ENCODE data around the gene GRIK5.
"Not testable (repeated sequence)": the region's sequence is repeated elsewhere in the genome, so short reads cannot be mapped to it uniquely, and the experiment has no call there.

Gene GRIK5

DNA sequence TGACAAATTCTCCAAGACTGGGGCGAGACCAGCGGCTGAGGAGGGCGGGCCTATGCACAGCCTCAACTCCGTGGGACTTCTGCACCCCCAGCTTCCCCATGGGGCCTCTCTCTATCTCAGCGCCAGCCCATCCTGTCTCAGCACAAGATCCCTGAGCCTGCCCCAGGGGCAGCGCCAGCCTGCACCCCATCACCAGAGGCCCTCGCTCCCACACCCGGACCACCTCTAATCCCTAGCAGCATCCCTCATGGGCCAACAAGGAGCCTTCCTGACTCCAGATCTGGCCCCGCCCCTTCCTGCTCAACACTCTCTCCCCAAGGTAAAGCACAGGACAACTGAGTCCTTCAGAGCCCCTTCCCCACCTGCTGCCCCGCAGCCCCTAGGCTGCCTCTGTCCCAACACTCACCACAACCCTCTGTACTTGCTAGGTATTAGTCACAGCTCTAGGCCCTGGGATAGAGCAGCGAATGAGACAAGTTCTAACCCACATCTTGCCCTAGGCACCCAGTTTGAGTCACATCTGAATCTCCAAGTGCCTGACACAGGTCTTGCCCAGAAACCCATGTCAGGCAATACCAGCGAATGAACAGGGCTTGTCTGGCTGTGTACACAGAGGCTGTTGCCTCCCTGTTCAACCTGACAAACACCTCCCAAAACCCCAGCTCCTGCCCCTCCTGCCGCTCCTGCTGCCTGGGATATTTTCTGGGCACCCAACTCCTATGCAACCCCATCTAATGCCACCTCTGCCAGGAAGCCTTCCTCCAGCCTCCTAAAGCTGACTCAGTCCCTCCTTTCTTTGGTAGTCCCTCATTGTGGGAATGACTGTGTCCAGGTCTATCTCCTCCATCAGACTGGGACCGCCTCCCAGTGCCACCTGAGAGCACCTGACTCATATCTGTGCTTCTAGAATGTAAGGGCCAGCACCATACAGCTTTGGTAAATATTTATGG, 18.6 kb downstream of the GRIK5 start:
- peak in 1 of 2 donors; percentile 37 for DNase-seq (ENCODE audit: low read depth in 2 of 2)

DNA sequence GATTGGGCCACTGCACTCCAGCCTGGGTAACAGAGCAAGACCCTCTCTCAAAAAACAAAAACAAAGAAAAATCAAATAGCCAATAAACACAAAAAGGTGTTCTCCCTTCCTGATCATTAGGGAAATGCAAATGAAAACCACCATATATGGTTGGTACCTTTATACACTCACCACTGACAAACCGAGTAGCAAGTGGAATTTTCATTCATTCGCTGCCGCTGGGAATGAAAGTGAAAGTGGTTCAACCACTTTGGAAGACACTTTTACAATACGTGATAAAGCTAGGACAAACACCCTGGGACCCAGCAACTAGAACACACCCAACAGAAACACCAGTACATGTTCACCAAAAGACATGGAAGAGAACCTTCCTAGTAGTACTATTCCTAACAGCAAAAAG, 21.0 kb downstream of the GRIK5 start:
- DNase-seq (ENCODE audit: low read depth in 2 of 2): no peak

- DNase-seq (ENCODE audit: low read depth in 2 of 2): no peak
Measured at GRCh38 chr19:42045575-42045974, 24.4 kb downstream of the GRIK5 start.

DNA sequence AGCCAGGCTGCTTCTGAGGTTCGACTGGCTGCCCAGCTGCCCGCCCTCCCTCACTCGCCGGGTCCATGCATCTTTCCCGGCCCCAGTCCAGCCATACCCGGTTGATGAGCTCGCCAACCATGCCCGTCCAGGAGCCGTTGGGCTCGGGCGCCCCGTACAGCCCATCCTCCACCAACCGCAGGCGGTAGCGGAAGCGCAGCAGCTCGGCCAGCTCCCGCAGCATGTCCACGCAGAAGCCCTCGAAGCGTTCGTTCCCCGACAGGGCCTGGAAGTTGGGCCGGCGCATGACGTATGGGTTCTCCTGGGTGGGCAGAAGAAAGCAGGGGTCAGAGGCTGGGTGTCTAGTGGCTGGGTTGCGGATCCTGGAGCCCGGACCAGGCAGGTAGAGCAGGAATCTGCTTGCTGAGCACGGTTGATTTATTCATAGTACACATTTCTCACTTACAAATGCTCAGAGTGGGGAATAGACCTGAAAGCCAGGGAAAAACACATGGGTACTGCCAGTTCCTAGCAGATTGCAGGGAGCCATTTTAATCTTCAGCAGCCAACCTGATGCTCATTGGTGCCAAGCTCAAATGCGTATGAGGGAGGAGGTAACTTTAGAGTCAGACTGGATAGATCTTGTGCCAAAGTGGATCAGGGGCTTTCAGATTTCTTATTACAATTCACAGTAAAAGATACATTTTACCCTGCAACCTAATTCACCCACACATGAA, 27.4 kb downstream of the GRIK5 start:
- DNase-seq (ENCODE audit: low read depth in 2 of 2): no peak

- not testable (repeated sequence) for DNase-seq (ENCODE audit: low read depth in 2 of 2)
Measured at GRCh38 chr19:42040491-42040890, 29.5 kb downstream of the GRIK5 start.

- no peak for DNase-seq (ENCODE audit: low read depth in 2 of 2)
Measured at GRCh38 chr19:42040031-42040430, 30.0 kb downstream of the GRIK5 start.

GRCh38 chr19:42038666-42039065, 31.3 kb downstream of the GRIK5 start:
- no peak for DNase-seq (ENCODE audit: low read depth in 2 of 2)

DNA sequence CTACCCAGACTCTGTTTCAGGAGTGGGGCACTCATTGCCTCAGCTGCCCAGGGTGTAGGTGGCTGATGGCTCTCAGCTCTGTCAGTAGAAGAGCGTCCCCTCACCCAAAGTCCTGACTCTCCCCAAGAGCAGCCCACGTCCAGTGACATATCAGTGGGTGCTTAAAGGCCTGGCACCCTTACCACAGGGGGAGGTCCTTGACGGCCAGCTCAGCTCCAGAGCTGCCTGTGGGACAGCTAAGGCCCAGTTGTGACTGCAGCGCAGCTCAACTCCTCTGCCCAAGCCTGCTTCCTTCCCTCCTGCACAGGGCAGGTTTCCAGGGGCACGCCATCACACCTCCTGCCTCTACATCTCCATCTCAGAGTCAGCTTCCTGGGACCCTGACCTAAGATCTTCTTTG, 32.4 kb downstream of the GRIK5 start:
- DNase-seq (ENCODE audit: low read depth in 2 of 2): no peak

- peak; percentile 28 to 40 for DNase-seq (ENCODE audit: low read depth in 2 of 2)
Measured at GRCh38 chr19:42034640-42035391, 35.2 kb downstream of the GRIK5 start.

GRCh38 chr19:42033413-42033812, 36.6 kb downstream of the GRIK5 start:
- DNase-seq (ENCODE audit: low read depth in 2 of 2): no peak

GRCh38 chr19:42032431-42032830, 37.6 kb downstream of the GRIK5 start:
- no peak for DNase-seq (ENCODE audit: low read depth in 2 of 2)

GRCh38 chr19:42030645-42031440, 39.2 kb downstream of the GRIK5 start:
- DNase-seq (ENCODE audit: low read depth in 2 of 2): no peak

GRCh38 chr19:42028304-42029216, 41.4 kb downstream of the GRIK5 start:
- peak; percentile 17 to 23 for DNase-seq (ENCODE audit: low read depth in 2 of 2)

GRCh38 chr19:42024622-42025111, 45.3 kb downstream of the GRIK5 start:
- no peak for DNase-seq (ENCODE audit: low read depth in 2 of 2)

DNA sequence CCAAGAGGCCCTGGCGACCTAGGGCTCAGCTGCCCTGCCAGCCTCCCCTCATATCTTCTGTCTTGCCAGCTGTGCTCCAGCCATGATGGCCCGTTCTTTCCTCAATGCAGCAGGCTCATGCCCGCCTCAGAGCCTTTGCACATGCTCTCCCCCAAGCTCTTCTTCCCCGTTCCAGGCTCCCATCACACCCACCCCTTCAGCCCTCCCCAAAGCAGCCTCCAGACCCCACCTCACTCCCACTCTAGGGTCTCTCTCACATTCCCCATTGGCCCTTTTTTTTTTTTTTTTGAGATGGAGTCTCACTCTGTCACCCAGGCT, 46.1 kb downstream of the GRIK5 start:
- no peak for DNase-seq (ENCODE audit: low read depth in 2 of 2)

GRCh38 chr19:42023121-42023942, 46.7 kb downstream of the GRIK5 start:
- DNase-seq (ENCODE audit: low read depth in 2 of 2): peak; percentile 16 to 17

DNA sequence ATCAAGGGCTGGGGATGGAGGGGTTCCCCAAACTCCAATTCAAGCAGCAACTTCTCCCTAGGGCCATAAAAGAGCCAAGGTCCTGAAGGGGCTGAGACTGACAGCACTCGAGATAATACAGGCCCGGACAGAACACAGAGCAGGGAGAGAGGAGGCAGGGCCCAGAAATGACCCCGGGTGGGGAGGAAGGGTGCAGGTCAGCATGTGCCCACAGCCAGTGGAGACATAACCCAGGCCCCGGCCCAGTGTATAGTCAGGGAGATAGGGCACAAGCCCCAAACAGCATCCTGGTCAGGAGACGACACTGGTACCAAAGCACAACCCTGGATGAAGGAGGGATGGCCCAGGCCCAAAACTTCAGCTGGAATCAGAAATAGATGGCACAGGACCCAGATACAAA, 47.4 kb downstream of the GRIK5 start:
- DNase-seq (ENCODE audit: low read depth in 2 of 2): no peak

GRCh38 chr19:42021185-42021584, 48.8 kb downstream of the GRIK5 start:
- DNase-seq (ENCODE audit: low read depth in 2 of 2): no peak

- DNase-seq (ENCODE audit: low read depth in 2 of 2): no peak
Measured at GRCh38 chr19:42018503-42019193, 51.4 kb downstream of the GRIK5 start.

Data from stimulated activated CD8-positive, alpha-beta memory T cell treated with anti-CD3 and anti-CD28 coated beads, Interleukin-2, amount 100 ng/mL, for 48 hours (primary cell).